SU-DHL-6 (cell line): ENCODE results near the gene SERPINB11.

ENCODE experiments used
- EZH2phosphoT487 ChIP-seq: fragments of 200-600 bp; sonication (generic), shearing (Covaris generic); conservative IDR thresholded peaks from 2 replicates; pipeline ENCODE4 v1.6.1; 2018; ENCODE audit warnings: mild to moderate bottlenecking, antibody characterized with exemption, low read length, moderate library complexity, mixed read lengths
- TF ChIP-seq, protein P1 (sequence below): fragments of 200-600 bp; sonication (generic); IDR thresholded peaks from one replicate; pipeline ENCODE4 v1.5.1; 2017; ENCODE audit warnings: antibody characterized with exemption, mild to moderate bottlenecking, low read length, moderate library complexity; ENCODE audit not compliant: insufficient read depth, poor library complexity, severe bottlenecking

- TF ChIP-seq, protein P1, sequence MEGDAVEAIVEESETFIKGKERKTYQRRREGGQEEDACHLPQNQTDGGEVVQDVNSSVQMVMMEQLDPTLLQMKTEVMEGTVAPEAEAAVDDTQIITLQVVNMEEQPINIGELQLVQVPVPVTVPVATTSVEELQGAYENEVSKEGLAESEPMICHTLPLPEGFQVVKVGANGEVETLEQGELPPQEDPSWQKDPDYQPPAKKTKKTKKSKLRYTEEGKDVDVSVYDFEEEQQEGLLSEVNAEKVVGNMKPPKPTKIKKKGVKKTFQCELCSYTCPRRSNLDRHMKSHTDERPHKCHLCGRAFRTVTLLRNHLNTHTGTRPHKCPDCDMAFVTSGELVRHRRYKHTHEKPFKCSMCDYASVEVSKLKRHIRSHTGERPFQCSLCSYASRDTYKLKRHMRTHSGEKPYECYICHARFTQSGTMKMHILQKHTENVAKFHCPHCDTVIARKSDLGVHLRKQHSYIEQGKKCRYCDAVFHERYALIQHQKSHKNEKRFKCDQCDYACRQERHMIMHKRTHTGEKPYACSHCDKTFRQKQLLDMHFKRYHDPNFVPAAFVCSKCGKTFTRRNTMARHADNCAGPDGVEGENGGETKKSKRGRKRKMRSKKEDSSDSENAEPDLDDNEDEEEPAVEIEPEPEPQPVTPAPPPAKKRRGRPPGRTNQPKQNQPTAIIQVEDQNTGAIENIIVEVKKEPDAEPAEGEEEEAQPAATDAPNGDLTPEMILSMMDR, result no peak
- TF ChIP-seq EZH2phosphoT487, result no peak
Observed at GRCh38 chr18:63705401-63705800, 2.6 kb downstream of the SERPINB11 start.
